ENCODE data around the gene ZFY. TPM values are rescaled to one million over a fixed set of nuclear protein-coding genes. Genes with fewer than 3 reads are reported as not detected.

Gene ZFY
- total RNA-seq, 1 experiment from 2014 or later, result 0.18 TPM

DNA sequence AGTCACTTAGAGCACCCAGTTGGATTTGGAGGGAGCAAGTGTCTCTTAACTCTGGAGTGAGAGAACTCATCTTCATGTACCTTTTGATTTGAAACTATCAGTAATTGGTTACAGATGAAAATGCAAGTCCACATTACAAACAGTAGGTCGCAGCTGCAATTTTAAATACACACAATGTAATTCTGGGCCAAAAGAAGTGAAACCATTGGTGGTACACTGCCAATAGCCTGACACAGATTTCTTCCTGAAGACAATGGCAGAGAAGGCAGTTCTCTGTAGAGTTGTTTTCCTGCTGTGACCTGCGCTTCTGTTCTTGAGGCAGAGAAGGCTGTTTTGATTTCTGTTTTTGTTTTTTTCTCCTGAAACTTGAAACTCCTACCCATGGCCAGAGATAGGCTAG is 86.0 kb downstream of the ZFY start:
- Histone ChIP-seq H3K4me1 (ENCODE audit: control insufficient read depth, insufficient read depth, low read length) (no peaks in the 10 kb centered on the region), H3K27ac (ENCODE audit: low read length) (no peak overlapping the region), H3K9me3 (ENCODE audit: control insufficient read depth, insufficient read depth, low read depth, low read length) (no peaks in the 10 kb centered on the region), H3K27me3 (ENCODE audit: control insufficient read depth, insufficient read depth, low read length) (no peaks in the 10 kb centered on the region), H3K4me3 (ENCODE audit: low read depth in 2 of 2, low read length in 2 of 2) (no peak overlapping the region), H3K36me3 (ENCODE audit: control insufficient read depth, insufficient read depth, low read length) (no peaks in the 10 kb centered on the region)
- POLR2A ChIA-PET, result no interaction called here
- DNase-seq (ENCODE audit: low read depth, low spot score) (no peak), ATAC-seq (no peak)
- intact Hi-C loops (cut with micrococcal nuclease; ENCODE audit: unreplicated experiment), result no loop called here
- TF ChIP-seq SIN3A (IDR thresholded peaks at IDR 0.05; ENCODE audit: borderline replicate concordance, insufficient read depth, low read depth, low read length), result no peak
- TF ChIP-seq TCF7L2 (IDR thresholded peaks at IDR 0.05; ENCODE audit: low read depth, low read length), result no peak
- CTCF ChIA-PET, result no interaction called here
- in situ Hi-C loops (cut with HindIII; ENCODE audit: low pct_unique_long_range_greater_than_20kb, low sequenced_read_pairs), result no loop called here
- no TSS peak for BruUV-seq (replicated peaks)

DNA sequence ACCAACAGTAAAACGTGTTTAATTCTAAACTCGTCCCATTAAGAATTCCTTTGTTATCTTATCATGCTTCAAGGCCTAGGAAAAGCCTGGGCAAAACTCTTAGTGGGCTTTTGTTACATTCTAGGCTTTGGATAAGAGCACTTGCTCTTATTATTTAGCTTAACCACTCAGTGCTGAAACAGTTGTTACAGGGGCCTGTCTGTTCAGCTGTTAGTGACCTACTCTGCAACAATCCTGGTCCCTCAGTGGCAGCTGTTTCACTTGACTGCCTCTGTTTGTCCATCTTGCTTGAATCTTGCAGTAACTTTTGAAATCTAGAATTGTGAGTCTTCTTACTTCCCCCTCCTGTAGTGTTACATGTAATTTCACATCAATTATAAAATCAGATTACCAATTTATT is 88.4 kb downstream of the ZFY start:
- TF ChIP-seq POLR2AphosphoS5 (IDR thresholded peaks at IDR 0.05; ENCODE audit: low read depth, low read length) (no peak), TCF7L2 (IDR thresholded peaks at IDR 0.05; ENCODE audit: low read depth, low read length) (no peak), SIN3A (IDR thresholded peaks at IDR 0.05; ENCODE audit: borderline replicate concordance, insufficient read depth, low read depth, low read length) (no peak), CTCF (IDR thresholded peaks at IDR 0.05) (no peak)
- in situ Hi-C loops (cut with HindIII; ENCODE audit: low pct_unique_long_range_greater_than_20kb, low sequenced_read_pairs), result no loop called here

DNA sequence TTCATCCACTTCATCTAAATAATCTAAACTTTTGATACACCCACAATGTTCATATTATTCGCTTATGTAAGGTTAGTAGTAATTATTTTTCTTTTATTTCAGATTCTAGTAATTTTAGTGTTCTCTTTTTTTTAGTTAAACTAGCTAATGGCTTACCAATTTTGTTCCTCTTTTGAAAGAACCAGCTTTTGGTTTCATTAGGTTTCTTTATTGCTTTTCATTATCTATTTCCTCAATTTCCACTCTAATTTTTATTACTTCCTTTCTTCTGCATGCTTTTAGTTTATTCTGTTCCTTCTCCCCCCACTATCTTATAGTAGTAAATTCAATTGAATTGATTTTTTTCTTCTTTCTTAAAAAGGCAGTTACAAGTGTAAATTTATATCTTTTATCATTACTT is 90.2 kb downstream of the ZFY start:
- H3K27me3 ChIP-seq (ENCODE audit: control insufficient read depth, insufficient read depth, low read length), result no peaks in the 10 kb centered on the region
- no peak for ATAC-seq
- DNase-seq (ENCODE audit: low read depth, low spot score), result no peak
- TF ChIP-seq REST (IDR thresholded peaks at IDR 0.05; ENCODE audit: insufficient read depth in 1 of 2, low read depth in 2 of 2, low read length in 1 of 2) (no peak), CTCF (IDR thresholded peaks at IDR 0.05) (no peak), POLR2AphosphoS5 (IDR thresholded peaks at IDR 0.05; ENCODE audit: low read depth, low read length) (no peak), SIN3A (IDR thresholded peaks at IDR 0.05; ENCODE audit: borderline replicate concordance, insufficient read depth, low read depth, low read length) (no peak), TCF7L2 (IDR thresholded peaks at IDR 0.05; ENCODE audit: low read depth, low read length) (no peak)
- no peaks in the 10 kb centered on the region for H3K36me3 ChIP-seq (ENCODE audit: control insufficient read depth, insufficient read depth, low read length)
- no peaks in the 10 kb centered on the region for H3K4me1 ChIP-seq (ENCODE audit: control insufficient read depth, insufficient read depth, low read length)
- no peaks in the 10 kb centered on the region for H3K9me3 ChIP-seq (ENCODE audit: control insufficient read depth, insufficient read depth, low read depth, low read length)
- BruUV-seq (replicated peaks), result no TSS peak
- CTCF ChIA-PET, result no interaction called here
- H3K27ac ChIP-seq (ENCODE audit: low read length), result no peak overlapping the region
- no peak overlapping the region for H3K4me3 ChIP-seq (ENCODE audit: low read depth in 2 of 2, low read length in 2 of 2)
- intact Hi-C loops (cut with micrococcal nuclease; ENCODE audit: unreplicated experiment), result no loop called here
- in situ Hi-C loops (cut with HindIII; ENCODE audit: low pct_unique_long_range_greater_than_20kb, low sequenced_read_pairs), result no loop called here
- POLR2A ChIA-PET, result no interaction called here

More for the DNA sequence above, 88.4 kb downstream of the ZFY start:
- Histone ChIP-seq H3K27ac (ENCODE audit: low read length) (no peak overlapping the region), H3K4me1 (ENCODE audit: control insufficient read depth, insufficient read depth, low read length) (no peaks in the 10 kb centered on the region), H3K9me3 (ENCODE audit: control insufficient read depth, insufficient read depth, low read depth, low read length) (no peaks in the 10 kb centered on the region), H3K36me3 (ENCODE audit: control insufficient read depth, insufficient read depth, low read length) (no peaks in the 10 kb centered on the region), H3K4me3 (ENCODE audit: low read depth in 2 of 2, low read length in 2 of 2) (no peak overlapping the region), H3K27me3 (ENCODE audit: control insufficient read depth, insufficient read depth, low read length) (no peaks in the 10 kb centered on the region)
- intact Hi-C loops (cut with micrococcal nuclease; ENCODE audit: unreplicated experiment), result no loop called here
- CTCF ChIA-PET, result no interaction called here
- POLR2A ChIA-PET, result no interaction called here
- DNase-seq (ENCODE audit: low read depth, low spot score) (no peak), ATAC-seq (no peak)
- no TSS peak for BruUV-seq (replicated peaks)

Other genes with a start within 250 kb of the ZFY start
- gene SRY, start 147.7 kb upstream of the ZFY start, total RNA-seq (2021; ENCODE audit: unreplicated experiment), result not detected
- gene RPS4Y1, start 93.8 kb upstream of the ZFY start, total RNA-seq (2021; ENCODE audit: unreplicated experiment), result 0.15 TPM

Data from Panc1 (cell line).